ENCODE results near the gene LY6G5C.

LY6G5C gene, protein sequence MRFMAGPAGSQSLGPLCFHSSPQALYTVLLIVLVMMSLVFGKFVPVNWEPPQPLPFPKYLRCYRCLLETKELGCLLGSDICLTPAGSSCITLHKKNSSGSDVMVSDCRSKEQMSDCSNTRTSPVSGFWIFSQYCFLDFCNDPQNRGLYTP

GRCh38 chr6:31680226-31681134 lies at the start of gene LY6G5C:
Gene LY6G5C, minus strand, starts transcription at chr6:31681067. Its CDS starts 694 bp downstream, at chr6:31680373.
- DNase-seq (ENCODE audit: low read depth): no peak

- peak; percentile 52 for DNase-seq (ENCODE audit: low read depth)
These were observed 49.2 kb upstream of the LY6G5C start for GRCh38 chr6:31729979-31730630.

- DNase-seq (ENCODE audit: low read depth): peak; percentile 56
These were observed 48.7 kb upstream of the LY6G5C start for GRCh38 chr6:31729515-31729978.

DNA sequence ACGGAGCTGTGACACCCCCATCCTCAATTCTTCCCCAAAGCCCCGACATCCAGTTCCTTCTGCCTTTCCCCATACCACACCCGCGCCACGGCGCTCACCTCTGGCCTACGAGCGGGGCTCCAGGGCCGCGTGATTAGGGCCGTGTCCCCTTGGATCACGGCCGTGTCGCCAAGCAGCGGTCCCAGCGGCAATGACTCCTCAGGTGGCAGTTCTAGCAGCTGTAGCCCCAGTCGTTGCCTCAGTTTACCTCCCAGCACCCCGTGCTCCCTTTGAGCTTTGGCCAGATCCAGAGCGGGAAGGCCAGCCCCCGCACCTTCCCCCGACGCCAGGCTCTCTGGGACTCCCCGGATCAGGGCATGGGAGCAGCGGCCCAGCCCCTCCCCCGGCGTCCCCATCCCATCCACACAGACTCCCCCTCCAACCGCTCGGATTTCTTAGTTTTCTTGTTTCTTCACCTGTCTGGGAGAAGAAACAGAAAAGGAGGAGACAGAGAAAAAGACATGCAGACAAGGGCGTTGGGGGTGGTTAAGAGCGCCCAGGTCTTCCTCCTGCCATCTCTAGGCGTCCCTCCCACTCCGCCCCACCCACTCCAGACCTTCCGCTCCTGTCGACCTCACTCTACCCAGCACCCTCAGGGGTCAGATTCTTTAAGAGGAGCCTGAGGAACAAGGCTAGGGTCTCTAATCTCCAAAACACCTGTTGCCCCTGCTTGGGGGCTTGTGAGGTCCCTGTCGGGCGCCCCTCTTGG lies 48.1 kb upstream of the LY6G5C start, which contains the start of gene DDAH2:
TSS of gene DDAH2 (minus strand) at position 533 of the 748 bp plus-strand sequence. CDS start at position 395, 138 bp downstream.
- no peak for DNase-seq (ENCODE audit: low read depth)

- no peak for DNase-seq (ENCODE audit: low read depth)
These were observed 47.1 kb upstream of the LY6G5C start for GRCh38 chr6:31727717-31728671.

- DNase-seq (ENCODE audit: low read depth): no peak
These were observed 46.3 kb upstream of the LY6G5C start for GRCh38 chr6:31727034-31727716.

- DNase-seq (ENCODE audit: low read depth): no peak
These were observed 44.9 kb upstream of the LY6G5C start for GRCh38 chr6:31725502-31726350.

DNA sequence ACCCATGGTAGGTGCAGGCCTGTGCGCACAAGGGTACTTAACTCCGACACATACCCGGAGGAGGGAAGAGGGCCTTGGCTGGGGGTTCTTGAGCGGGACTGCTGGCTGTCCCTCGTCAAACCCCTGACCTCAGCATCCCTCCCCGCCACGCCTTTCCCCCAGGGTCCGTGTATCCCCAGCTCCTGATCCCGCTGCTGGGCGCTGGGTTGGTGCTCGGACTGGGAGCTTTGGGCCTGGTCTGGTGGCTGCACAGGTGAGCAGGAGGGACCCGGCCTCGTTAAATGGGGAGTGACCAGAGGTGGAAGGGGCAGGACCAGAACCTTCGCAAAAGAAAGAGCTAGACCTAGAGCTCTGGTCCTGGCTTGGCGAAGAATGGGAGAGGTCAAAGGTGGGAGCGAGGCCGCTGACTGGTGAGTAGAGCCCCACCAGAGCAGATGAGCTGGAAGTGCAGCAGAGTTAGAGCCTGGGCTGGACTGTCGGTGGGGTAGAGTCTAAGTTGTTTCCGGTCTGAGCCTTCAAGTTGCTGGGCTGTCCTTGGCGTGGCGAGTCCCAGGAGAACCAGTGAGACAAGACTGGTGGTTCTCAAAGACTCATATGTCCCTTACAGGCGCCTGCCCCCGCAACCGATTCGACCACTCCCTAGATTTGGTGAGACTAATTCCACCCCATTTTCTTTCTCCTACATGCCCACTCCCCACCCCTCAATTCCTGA lies 43.3 kb upstream of the LY6G5C start:
- DNase-seq (ENCODE audit: low read depth): no peak

DNA sequence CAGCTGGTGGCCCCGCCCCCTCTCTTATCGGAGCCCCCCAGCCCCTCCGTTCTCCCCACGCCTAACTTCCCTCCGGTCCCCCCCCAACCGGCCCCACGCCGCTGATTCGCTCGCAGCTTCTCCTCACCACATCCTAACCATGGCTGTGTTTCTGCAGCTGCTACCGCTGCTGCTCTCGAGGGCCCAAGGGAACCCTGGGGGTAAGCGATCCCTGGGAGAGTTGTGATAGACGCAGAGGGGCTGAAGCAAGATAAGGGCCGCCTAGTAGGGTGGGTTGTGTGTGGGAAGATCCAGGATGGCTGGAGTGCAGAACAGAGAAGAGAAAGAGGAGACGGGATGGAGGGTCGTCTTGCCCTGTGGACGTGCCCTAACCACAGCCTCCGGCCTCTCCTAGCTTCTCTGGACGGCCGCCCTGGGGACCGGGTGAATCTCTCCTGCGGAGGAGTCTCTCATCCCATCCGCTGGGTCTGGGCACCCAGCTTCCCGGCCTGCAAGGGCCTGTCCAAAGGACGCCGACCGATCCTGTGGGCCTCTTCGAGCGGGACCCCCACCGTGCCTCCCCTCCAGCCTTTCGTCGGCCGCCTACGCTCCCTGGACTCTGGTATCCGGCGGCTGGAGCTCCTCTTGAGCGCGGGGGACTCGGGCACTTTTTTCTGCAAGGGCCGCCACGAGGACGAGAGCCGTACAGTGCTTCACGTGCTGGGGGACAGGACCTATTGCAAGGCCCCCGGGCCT lies 42.5 kb upstream of the LY6G5C start, which contains the start of gene MPIG6B:
TSS of gene MPIG6B (plus strand) at position 129 of the 735 bp plus-strand sequence. CDS start at position 140, 11 bp downstream.
- no peak for DNase-seq (ENCODE audit: low read depth)

GRCh38 chr6:31722173-31722572 lies 41.3 kb upstream of the LY6G5C start:
- no peak for DNase-seq (ENCODE audit: low read depth)

- DNase-seq (ENCODE audit: low read depth): no peak
These were observed 40.6 kb upstream of the LY6G5C start, which contains the start of gene LY6G6C for GRCh38 chr6:31721351-31722020. Gene LY6G6C, minus strand, starts transcription at chr6:31721746. Its CDS starts 67 bp downstream, at chr6:31721679.

GRCh38 chr6:31720196-31720770 lies 39.4 kb upstream of the LY6G5C start:
- DNase-seq (ENCODE audit: low read depth): no peak

GRCh38 chr6:31719001-31719400 lies 38.1 kb upstream of the LY6G5C start:
- DNase-seq (ENCODE audit: low read depth): no peak

- DNase-seq (ENCODE audit: low read depth): no peak
These were observed 37.4 kb upstream of the LY6G5C start for GRCh38 chr6:31718265-31718664.

- no peak for DNase-seq (ENCODE audit: low read depth)
These were observed 36.8 kb upstream of the LY6G5C start for GRCh38 chr6:31717499-31718222.

All from T-helper 22 cell (primary cell).